ENCODE measurements around the gene LAMA1. TPM values are rescaled to one million over a fixed set of nuclear protein-coding genes. Genes with fewer than 3 reads are reported as not detected.

LAMA1 gene
- total and polyA plus RNA-seq, 2 of the 8 experiments (the other 6 are each of a cell fraction or from before 2014, with no cell fraction given) = 30.4 to 48.7 TPM

DNA sequence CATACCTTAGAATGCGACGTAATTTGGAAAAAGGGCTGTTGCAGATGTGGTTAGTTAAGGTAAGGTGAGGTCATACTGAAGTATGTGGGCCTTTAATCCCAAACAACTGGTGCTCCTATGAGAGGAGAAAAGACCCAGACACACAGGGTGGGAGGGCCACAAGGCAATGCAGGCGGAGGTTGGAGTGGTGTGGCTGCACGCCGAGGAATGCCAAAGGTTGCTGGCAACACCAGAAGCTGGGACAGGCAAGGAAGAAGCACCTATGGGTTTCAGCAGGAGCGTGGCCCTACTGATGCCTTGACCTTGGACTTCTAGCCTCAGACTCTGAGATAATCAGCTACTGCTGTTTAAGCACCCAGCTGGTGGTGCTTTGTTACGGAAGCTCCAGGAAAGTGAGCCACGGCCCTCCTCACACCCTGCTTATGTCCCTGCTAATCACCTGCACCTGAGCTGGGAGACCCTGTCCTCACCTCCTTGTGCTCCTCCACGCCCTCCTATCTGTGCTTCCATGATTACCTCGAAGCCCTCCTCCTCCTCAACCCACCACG, 48.3 kb upstream of the LAMA1 start:
- Histone ChIP-seq H3K27me3 (replicated peaks in 1 of 4; ENCODE audit: control insufficient read depth in 3 of 4, extremely low read depth in 1 of 4, insufficient read depth in 3 of 4, low read length in 3 of 4) (no peaks in the 10 kb centered on the region), H3K56ac (replicated peaks; ENCODE audit: insufficient read length, low read depth, low read length) (no peak overlapping the region), H2AK5ac (ENCODE audit: low read depth, low read length) (no peak overlapping the region), H2BK20ac (ENCODE audit: low read length) (no peak overlapping the region), H2BK120ac (replicated peaks; ENCODE audit: low read depth, low read length) (no peak overlapping the region), H2BK12ac (ENCODE audit: low read depth, low read length) (no peak overlapping the region), H2BK5ac (ENCODE audit: low read depth, low read length) (no peak overlapping the region), H3K36me3 (ENCODE audit: control insufficient read depth in 2 of 4, insufficient read depth in 4 of 4, low read length in 3 of 4) (no peaks in the 10 kb centered on the region), H4K91ac (replicated peaks; ENCODE audit: insufficient read length, low read length) (no peak overlapping the region), H4K20me1 (replicated peaks in 1 of 2; ENCODE audit: control insufficient read depth in 1 of 2, insufficient read depth in 2 of 2, low read length in 2 of 2) (no peaks in the 10 kb centered on the region), H4K8ac (ENCODE audit: extremely low read depth, insufficient read depth, low read length) (no peak overlapping the region), H2AFZ (ENCODE audit: low read length) (no peak overlapping the region), H3K4me1 (replicated peaks in 1 of 4; ENCODE audit: control insufficient read depth in 3 of 4, insufficient read depth in 4 of 4, low read length in 3 of 4) (no peaks in the 10 kb centered on the region), H3K79me1 (ENCODE audit: low read depth, low read length) (no peaks in the 10 kb centered on the region), H3K4me2 (ENCODE audit: insufficient read depth in 1 of 2, low read depth in 2 of 2, low read length in 2 of 2) (no peak overlapping the region), H3K9ac (replicated peaks in 1 of 4; ENCODE audit: extremely low read depth in 1 of 4, low read depth in 3 of 4, low read length in 3 of 4) (no peak overlapping the region), H3K23ac (ENCODE audit: insufficient read length) (no peak overlapping the region), H3K27ac (ENCODE audit: low read depth, low read length) (no peak overlapping the region), H3K4me3 (ENCODE audit: extremely low read depth in 1 of 4, insufficient read depth in 2 of 4, low read depth in 3 of 4, low read length in 4 of 4) (no peak overlapping the region), H3K23me2 (ENCODE audit: low read depth, low read length) (no peaks in the 10 kb centered on the region), H3K4ac (replicated peaks; ENCODE audit: insufficient read length, low read depth, low read length) (no peak overlapping the region), H2BK15ac (ENCODE audit: low read length) (no peak overlapping the region), H3K18ac (ENCODE audit: extremely low read depth, low read length) (no peak overlapping the region), H3K9me3 (ENCODE audit: insufficient read depth in 2 of 2, low read depth in 1 of 2, low read length in 1 of 2) (no peaks in the 10 kb centered on the region), H3K79me2 (ENCODE audit: control insufficient read depth in 1 of 2, insufficient read depth in 2 of 2, low read length in 2 of 2) (no peaks in the 10 kb centered on the region), H3K14ac (ENCODE audit: insufficient read length) (no peak overlapping the region), H4K5ac (ENCODE audit: insufficient read length, low read depth, low read length) (no peak overlapping the region)
- no peak for TF ChIP-seq JUN (IDR thresholded peaks at IDR 0.05; ENCODE audit: low read depth, low read length)
- no peak for TF ChIP-seq POU5F1 (IDR thresholded peaks at IDR 0.05; ENCODE audit: low read depth, low read length)
- no peak for TF ChIP-seq RNF2 (IDR thresholded peaks at IDR 0.05; ENCODE audit: borderline replicate concordance, low read depth, low read length, missing control alignments, poor library complexity, severe bottlenecking)
- ChIA-PET CTCF (ENCODE audit: partially characterized antibody) (interaction anchor here (0.7 to 10.3 kb wide), 9 partner anchors 8 to 245 kb away, joined by 3 to 83 read pairs (median 6); no protein-coding TSS in a partner anchor), POLR2A (ENCODE audit: partially characterized antibody) (no interaction called here)
- no peak for FAIRE-seq
- WGBS, 2 experiments (ENCODE audit: extremely low coverage in 1 of 2, insufficient coverage in 1 of 2, insufficient read length in 1 of 2, insufficient replicate concordance in 2 of 2, low coverage in 1 of 2, low lambda C conversion rate in 2 of 2, missing lambda C conversion rate in 1 of 2) = 87% methylated on average over 11 of the region's 11 CpGs; no CpG with 5 or more reads in 1 of the 2 experiments
- no peak for DNase-seq (ENCODE audit: low read depth in 1 of 2, low spot score in 2 of 2)

Measured in H1 (cell line).